HG03354 (cell line): Measurements from ENCODE around the gene PCBP4.

Experiments
- ATAC-seq: cut with Tn5 transposase; IDR thresholded peaks from one replicate; pipeline ENCODE4 v1.9.1; 2021; ENCODE audit warnings: mild to moderate bottlenecking; ENCODE audit not compliant: unreplicated experiment, poor library complexity, severe bottlenecking

PCBP4 gene

GRCh38 chr3:51959651-51960050, 7.6 kb downstream of the PCBP4 start:
- ATAC-seq, result no peak

- no peak for ATAC-seq
Observed at GRCh38 chr3:51958603-51959521, 8.4 kb downstream of the PCBP4 start.

- no peak for ATAC-seq
Observed at GRCh38 chr3:51957520-51958205, 9.6 kb downstream of the PCBP4 start.

DNA sequence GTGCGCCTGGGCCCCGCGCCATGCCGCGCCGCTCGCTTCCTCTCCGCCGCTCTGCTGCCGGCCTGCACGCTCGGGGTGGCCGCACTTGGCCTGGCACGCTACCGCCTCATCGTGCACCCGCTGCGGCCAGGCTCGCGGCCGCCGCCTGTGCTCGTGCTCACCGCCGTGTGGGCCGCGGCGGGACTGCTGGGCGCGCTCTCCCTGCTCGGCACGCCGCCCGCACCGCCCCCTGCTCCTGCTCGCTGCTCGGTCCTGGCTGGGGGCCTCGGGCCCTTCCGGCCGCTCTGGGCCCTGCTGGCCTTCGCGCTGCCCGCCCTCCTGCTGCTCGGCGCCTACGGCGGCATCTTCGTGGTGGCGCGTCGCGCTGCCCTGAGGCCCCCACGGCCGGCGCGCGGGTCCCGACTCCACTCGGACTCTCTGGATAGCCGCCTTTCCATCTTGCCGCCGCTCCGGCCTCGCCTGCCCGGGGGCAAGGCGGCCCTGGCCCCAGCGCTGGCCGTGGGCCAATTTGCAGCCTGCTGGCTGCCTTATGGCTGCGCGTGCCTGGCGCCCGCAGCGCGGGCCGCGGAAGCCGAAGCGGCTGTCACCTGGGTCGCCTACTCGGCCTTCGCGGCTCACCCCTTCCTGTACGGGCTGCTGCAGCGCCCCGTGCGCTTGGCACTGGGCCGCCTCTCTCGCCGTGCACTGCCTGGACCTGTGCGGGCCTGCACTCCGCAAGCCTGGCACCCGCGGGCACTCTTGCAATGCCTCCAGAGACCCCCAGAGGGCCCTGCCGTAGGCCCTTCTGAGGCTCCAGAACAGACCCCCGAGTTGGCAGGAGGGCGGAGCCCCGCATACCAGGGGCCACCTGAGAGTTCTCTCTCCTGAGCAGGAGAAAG, 11.1 kb downstream of the PCBP4 start:
- no peak for ATAC-seq

- ATAC-seq, result no peak
Observed at GRCh38 chr3:51955175-51955892, 11.9 kb downstream of the PCBP4 start, which contains the start of gene GPR62. GPR62 (plus strand) TSS chr3:51955381; CDS start chr3:51955653, 272 bp downstream.

DNA sequence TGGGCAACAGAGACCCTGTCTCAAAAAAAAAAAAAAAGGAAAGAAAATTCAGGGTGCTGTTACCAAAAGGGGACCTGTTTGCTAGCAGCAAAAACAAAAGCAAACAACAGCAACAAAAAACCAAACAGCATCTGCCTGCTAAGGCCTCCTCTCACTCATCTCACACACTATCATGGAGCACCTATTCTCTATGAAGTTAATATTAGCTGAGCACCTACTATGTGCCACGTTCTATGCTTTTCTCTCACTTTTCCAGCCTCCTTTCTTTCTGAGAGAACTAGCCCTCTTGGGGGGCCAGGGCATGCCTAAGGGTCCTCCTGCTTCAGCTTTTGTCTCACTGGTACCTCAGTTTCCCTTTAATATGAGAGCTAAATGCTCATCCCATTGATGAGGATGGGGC, 12.5 kb downstream of the PCBP4 start:
- no peak for ATAC-seq

DNA sequence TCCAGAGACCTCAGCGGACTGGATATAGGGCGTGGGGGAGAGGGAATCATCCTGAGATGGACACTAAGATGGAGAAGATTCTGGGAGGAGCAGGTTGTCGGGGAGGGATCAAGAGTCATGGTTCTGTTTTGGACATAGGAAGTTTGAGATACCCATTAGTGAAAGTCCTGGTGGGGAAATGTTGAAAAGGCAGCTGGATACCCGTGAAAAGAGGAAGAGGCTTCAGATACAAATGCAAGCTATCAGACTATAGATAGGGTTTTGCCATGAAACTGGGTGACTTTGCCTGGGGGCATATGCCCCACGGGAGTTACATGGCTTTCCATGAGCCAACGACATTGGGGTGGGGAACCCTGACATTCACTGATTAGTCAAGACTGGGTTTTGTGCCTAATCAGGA, 13.1 kb downstream of the PCBP4 start:
- no peak for ATAC-seq

- no peak for ATAC-seq
Observed at GRCh38 chr3:51953445-51953844, 13.8 kb downstream of the PCBP4 start.

DNA sequence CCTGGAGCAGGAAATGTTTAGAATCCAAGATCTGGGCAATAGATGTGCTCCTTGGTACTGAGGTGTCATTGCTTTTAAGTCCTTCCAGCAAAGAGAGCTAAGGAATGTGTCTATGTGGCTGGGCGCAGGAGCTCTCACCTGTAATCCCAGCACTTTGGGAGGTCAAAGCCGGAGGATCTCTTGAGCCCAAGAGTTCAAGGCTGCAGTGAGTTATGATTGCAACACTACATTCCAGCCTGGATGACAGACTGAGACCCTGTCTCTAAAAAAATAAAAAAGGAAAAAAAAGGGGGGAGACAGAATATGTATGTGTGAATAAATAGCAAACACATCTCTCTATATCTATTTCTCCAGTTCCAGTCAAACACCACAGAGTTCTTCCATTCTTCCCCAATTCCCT, 16.4 kb downstream of the PCBP4 start:
- ATAC-seq, result no peak

- ATAC-seq, result no peak
Observed at GRCh38 chr3:51949121-51949520, 18.1 kb downstream of the PCBP4 start.

- ATAC-seq, result no peak
Observed at GRCh38 chr3:51948016-51948580, 19.2 kb downstream of the PCBP4 start.

DNA sequence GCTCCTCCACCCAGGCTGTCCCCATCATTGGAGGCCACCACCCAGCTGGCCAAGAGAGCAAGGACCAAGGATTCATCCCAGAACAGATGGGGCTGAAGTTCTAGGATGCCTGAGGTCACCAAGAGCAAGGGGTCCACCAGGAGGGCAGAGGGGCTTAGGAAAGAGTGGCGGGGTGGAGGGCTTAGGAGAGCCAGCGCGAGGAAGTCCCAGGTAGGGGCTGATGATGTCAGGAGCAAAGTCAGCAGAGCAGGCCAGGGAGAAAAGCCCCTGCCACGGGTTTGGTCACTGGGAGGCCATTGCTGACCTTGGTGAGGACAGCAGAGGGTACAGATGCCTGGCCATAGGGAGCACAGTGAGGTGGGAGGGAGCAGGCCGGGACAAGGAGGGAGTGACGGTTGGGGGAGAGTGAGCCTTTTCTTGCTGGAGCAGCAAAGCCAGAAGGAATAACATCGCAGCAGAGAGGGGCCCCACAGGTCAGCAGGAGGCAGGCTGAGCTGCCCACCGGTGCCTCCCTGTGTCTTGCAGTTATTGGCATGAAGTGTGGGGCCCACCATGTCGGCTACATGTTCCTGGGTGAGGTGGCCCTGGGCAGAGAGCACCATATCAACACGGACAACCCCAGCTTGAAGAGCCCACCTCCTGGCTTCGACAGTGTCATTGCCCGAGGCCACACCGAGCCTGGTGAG, 19.9 kb downstream of the PCBP4 start:
- ATAC-seq, result no peak

DNA sequence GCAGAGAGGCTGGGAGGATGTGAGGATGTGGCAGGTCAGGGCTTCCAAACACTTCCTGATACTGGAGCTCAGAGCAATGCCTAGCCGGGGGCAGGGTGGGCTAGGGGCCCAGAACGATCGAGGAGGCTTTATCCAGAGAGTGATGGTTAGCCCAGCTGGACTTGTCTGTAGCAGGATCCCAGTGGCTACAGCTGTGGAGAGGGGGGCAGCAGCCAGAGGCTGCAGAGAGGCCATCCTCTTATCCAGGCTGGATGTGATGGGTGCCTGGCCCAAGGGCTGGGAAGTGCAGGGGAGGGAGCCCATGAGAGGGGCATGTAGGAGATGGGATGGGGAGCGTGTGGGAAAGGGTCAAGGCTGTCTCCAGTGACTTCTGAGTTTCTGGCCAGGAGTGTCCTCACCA, 20.5 kb downstream of the PCBP4 start:
- no peak for ATAC-seq

- no peak for ATAC-seq
Observed at GRCh38 chr3:51945926-51946705, 21.1 kb downstream of the PCBP4 start.

DNA sequence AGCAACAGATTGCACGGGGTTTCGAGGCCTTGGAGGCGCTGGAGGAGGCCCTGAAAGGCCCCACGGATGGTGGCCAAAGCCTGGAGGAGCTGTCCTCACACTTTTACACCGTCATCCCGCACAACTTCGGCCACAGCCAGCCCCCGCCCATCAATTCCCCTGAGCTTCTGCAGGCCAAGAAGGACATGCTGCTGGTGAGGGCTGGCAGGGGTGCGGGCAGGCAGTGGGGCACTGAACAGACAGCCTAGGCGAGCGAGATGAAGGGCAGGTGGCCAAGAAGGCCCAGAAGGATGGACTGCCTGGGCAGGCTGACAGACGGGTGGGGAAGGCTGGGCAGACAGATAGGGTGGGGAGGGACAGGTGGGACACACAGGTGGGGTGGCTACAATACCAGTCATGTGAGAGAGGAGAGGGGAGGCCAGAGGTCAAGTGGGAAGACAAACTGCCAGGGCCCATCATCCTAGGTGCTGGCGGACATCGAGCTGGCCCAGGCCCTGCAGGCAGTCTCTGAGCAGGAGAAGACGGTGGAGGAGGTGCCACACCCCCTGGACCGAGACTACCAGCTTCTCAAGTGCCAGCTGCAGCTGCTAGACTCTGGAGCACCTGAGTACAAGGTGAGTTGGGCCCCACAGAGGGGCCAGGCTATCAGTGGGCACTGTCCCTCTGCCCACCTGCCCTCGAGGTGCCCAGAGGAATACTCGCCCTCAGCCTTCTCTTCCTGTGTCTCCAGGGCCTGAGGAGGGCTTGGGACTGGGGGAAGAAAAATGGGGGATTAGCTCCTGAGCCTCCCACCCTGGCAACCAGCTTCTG, 22.0 kb downstream of the PCBP4 start:
- ATAC-seq, result no peak

- ATAC-seq, result no peak
Observed at GRCh38 chr3:51944451-51945021, 22.7 kb downstream of the PCBP4 start.
